Hepatocyte (in vitro differentiated cells): Measurements from ENCODE around the gene ASPSCR1. TPM values are rescaled to one million over a fixed set of nuclear protein-coding genes. Genes with fewer than 3 reads are reported as not detected.

Experiments
- DNase-seq: peaks from one replicate; pipeline ENCODE4 v3.0.0-alpha.2; 2016; ENCODE audit warnings: low spot score
- H2AFZ ChIP-seq: fragments of 200-600 bp; sonication (generic); 2 replicates; pipeline ENCODE4 v1.6.0; 2016; ENCODE audit warnings: antibody characterized with exemption, mild to moderate bottlenecking
- H3K27ac ChIP-seq: fragments of 200-600 bp; sonication (generic); 2 replicates; pipeline ENCODE4 v1.5.1; 2016; ENCODE audit warnings: mild to moderate bottlenecking
- H3K27me3 ChIP-seq: fragments of 200-600 bp; sonication (generic); 2 replicates; pipeline ENCODE4 v1.6.1; 2016
- H3K36me3 ChIP-seq: fragments of 200-600 bp; sonication (generic); replicated peaks from 2 replicates; pipeline ENCODE4 v1.5.1; 2016; ENCODE audit warnings: low read depth; ENCODE audit not compliant: insufficient read depth
- H3K4me1 ChIP-seq: fragments of 200-600 bp; sonication (generic); 2 replicates; pipeline ENCODE4 v1.5.1; 2016; ENCODE audit warnings: mild to moderate bottlenecking, moderate library complexity; ENCODE audit not compliant: insufficient read depth
- H3K4me2 ChIP-seq: fragments of 200-600 bp; sonication (generic); 2 replicates; pipeline ENCODE4 v1.6.0; 2016
- H3K4me3 ChIP-seq: fragments of 200-600 bp; sonication (generic); 2 replicates; pipeline ENCODE4 v1.5.1; 2016; ENCODE audit warnings: mild to moderate bottlenecking
- H3K79me2 ChIP-seq: fragments of 200-600 bp; sonication (generic); 2 replicates; pipeline ENCODE4 v1.6.0; 2017; ENCODE audit warnings: mild to moderate bottlenecking
- H3K9me2 ChIP-seq: fragments of 200-600 bp; sonication (generic); replicated peaks from 2 replicates; pipeline ENCODE4 v1.6.0; 2017; ENCODE audit warnings: mild to moderate bottlenecking; ENCODE audit not compliant: insufficient read depth
- H3K9me3 ChIP-seq: fragments of 200-600 bp; sonication (generic); 2 replicates; pipeline ENCODE4 v1.5.1; 2016; ENCODE audit warnings: low read depth, mild to moderate bottlenecking
- H4K20me1 ChIP-seq: fragments of 200-600 bp; sonication (generic); 2 replicates; pipeline ENCODE4 v1.6.0; 2016; ENCODE audit warnings: mild to moderate bottlenecking; ENCODE audit not compliant: insufficient read depth, poor library complexity, severe bottlenecking
- EZH2 ChIP-seq: fragments of 200-600 bp; sonication (generic); IDR thresholded peaks from 2 replicates; pipeline ENCODE4 v1.6.1; 2016; ENCODE audit warnings: antibody characterized with exemption, mild to moderate bottlenecking, borderline replicate concordance
- EZH2phosphoT487 ChIP-seq: fragments of 200-600 bp; sonication (generic); IDR thresholded peaks from one replicate; pipeline ENCODE4 v1.6.1; 2018; ENCODE audit warnings: antibody characterized with exemption, mild to moderate bottlenecking, low read depth, moderate library complexity; ENCODE audit not compliant: unreplicated experiment, severe bottlenecking
- WGBS: methylation state at CpG from one replicate; pipeline ENCODE4 v1.1.6; 2016; ENCODE audit warnings: low lambda C conversion rate; ENCODE audit errors: missing lambda C conversion rate; 5-methylcytosine and 5-hydroxymethylcytosine counted together
- polyA plus RNA-seq: library from polyadenylated mRNA; unstranded; fragments of >200 nt; fragmentation: Nextera tagmentation; extraction: Ambion mirVana; gene quantifications from 2 replicates; pipeline ENCODE4 v1.2.1, GENCODE V29; 2016
- total RNA-seq: library from RNA; depleted of rRNA; stranded (reverse); fragments of >200 nt; gene quantifications from 2 replicates; pipeline ENCODE4 v1.2.3, GENCODE V29; 2014
- TF ChIP-seq, protein P1 (sequence below): fragments of 200-600 bp; sonication (generic); IDR thresholded peaks from 2 replicates; pipeline ENCODE4 v1.5.1; 2016; ENCODE audit warnings: antibody characterized with exemption, mild to moderate bottlenecking; ENCODE audit not compliant: poor library complexity

Gene ASPSCR1
- total and polyA plus RNA-seq, 2 experiments from 2014 or later, result 28.4 to 45.9 TPM

DNA sequence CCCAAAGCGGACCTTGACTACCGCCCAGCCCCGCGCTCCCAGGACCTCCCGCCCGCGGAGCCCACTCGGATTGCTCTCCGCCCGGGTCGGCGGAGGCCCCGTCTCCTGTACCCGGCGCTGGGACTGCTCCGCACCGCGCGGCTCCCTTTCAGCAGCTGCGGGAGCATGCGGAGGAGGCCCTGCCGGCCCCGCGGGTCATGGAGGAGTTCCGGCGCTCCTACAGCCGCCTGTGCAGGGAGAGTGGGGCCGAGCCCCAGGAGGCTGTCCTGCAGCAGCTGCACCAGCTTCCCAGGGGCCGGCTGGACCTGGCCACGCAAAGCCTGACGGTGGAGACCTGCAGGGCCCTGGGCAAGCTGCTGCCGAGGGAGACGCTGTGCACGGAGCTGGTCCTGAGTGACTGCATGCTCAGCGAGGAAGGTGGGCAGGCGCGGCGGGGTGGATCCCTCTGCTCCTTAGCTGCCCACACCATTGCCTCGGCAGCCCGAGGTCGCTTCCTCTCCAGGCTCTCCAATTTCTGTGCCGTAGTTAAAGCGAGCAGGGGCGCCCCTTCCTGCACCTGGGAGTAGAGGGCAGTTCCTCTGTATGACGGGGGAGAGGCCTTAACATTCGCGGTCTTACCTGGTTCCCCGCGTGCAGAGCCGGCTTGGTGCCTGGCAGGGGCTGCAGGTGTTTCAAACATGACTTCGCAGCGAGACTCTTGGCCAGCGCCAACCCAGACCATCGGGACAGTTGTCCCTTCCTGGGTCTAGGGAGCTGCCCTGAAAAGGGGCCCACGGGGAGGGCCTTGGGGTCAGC lies 46.2 kb downstream of the ASPSCR1 start:
- Histone ChIP-seq H3K36me3 (no peaks in the 10 kb centered on the region), H3K4me2 (peak overlapping the region; percentile 88), H3K27ac (no peak overlapping the region), H2AFZ (peak overlapping the region; percentile 41), H3K9me2 (no peaks in the 10 kb centered on the region), H3K79me2 (peaks cover 11% of the 10 kb centered on the region), H3K4me1 (peaks cover 19% of the 10 kb centered on the region), H3K4me3 (peak overlapping the region; percentile 30), H3K27me3 (no peaks in the 10 kb centered on the region), H3K9me3 (no peaks in the 10 kb centered on the region), H4K20me1 (no peaks in the 10 kb centered on the region)
- DNase-seq, result peak; percentile 55
- 11% methylated on average over 47 of the region's 55 CpGs for WGBS
- TF ChIP-seq EZH2phosphoT487 (no peak), EZH2 (no peak)
- TF ChIP-seq, protein P1, sequence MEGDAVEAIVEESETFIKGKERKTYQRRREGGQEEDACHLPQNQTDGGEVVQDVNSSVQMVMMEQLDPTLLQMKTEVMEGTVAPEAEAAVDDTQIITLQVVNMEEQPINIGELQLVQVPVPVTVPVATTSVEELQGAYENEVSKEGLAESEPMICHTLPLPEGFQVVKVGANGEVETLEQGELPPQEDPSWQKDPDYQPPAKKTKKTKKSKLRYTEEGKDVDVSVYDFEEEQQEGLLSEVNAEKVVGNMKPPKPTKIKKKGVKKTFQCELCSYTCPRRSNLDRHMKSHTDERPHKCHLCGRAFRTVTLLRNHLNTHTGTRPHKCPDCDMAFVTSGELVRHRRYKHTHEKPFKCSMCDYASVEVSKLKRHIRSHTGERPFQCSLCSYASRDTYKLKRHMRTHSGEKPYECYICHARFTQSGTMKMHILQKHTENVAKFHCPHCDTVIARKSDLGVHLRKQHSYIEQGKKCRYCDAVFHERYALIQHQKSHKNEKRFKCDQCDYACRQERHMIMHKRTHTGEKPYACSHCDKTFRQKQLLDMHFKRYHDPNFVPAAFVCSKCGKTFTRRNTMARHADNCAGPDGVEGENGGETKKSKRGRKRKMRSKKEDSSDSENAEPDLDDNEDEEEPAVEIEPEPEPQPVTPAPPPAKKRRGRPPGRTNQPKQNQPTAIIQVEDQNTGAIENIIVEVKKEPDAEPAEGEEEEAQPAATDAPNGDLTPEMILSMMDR, result no peak

DNA sequence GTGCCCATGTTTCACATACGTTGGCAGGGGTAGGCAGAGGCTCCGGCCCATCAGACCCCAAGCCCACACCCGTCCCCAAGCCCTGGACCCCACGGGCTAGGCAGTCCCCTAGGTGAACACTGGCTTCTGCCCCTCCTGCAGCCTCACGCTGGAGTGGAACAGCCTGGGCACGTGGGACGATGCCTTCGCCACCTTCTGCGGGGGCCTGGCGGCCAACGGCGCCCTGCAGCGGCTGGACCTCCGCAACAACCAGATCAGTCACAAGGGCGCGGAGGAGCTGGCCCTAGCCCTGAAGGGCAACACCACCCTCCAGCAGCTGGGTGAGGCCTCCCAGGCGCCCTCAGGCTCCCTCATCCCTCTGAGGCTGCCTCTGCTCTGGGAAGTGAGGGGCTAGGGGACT lies 47.4 kb downstream of the ASPSCR1 start:
- Histone ChIP-seq H3K36me3 (no peaks in the 10 kb centered on the region), H2AFZ (no peak overlapping the region), H3K4me3 (no peak overlapping the region), H3K27ac (no peak overlapping the region), H3K79me2 (peaks cover 11% of the 10 kb centered on the region), H3K9me2 (no peaks in the 10 kb centered on the region), H3K9me3 (no peaks in the 10 kb centered on the region), H3K4me1 (peaks cover 19% of the 10 kb centered on the region), H3K4me2 (no peak overlapping the region), H4K20me1 (no peaks in the 10 kb centered on the region), H3K27me3 (no peaks in the 10 kb centered on the region)
- no peak for DNase-seq
- no peak for TF ChIP-seq EZH2
- TF ChIP-seq EZH2phosphoT487, result no peak
- TF ChIP-seq, protein P1, result no peak
- 96% methylated on average over 17 of the region's 17 CpGs for WGBS

DNA sequence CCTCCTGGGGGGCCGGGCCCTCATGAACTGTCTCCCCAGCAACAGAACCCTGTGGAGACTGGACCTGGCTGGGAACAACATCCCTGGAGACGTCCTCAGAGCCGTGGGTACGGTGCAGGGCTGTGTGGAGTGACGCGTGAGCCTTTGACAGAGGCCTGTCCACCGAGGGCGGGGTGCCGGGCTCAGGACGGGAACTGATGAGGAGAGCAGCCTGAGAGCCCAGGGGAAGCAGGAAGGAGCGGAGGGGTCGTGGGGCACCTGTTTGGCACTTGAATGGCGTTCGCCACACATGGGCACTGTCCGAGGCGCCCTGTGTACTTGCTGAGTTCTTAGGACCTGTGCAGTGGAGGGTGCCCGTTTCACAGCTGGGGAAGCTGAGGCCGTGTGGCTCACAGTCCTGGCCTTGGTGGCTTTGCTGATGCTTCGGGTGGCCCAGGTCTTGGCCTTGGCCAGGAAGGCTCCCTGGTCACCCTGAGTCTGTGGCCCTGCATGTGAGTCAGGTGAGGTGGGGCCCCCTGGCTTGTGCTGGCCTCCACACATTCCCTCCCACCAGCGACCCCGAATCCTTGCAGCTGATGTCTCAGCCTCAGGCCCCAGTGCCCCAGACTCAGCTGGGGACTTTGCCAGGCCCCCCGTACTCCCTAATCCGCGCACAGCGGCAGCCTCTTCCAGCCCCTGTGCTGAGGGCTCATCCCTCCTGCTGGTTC lies 48.1 kb downstream of the ASPSCR1 start:
- 97% methylated on average over 25 of the region's 25 CpGs for WGBS

More for the DNA sequence above, 48.1 kb downstream of the ASPSCR1 start:
- no peaks in the 10 kb centered on the region for H4K20me1 ChIP-seq
- H3K79me2 ChIP-seq, result peaks cover 11% of the 10 kb centered on the region
- no peak overlapping the region for H3K4me3 ChIP-seq
- DNase-seq, result no peak
- no peak overlapping the region for H3K4me2 ChIP-seq
- H2AFZ ChIP-seq, result no peak overlapping the region
- no peaks in the 10 kb centered on the region for H3K36me3 ChIP-seq
- TF ChIP-seq EZH2phosphoT487 (no peak), EZH2 (no peak)
- TF ChIP-seq, protein P1, result no peak
- no peak overlapping the region for H3K27ac ChIP-seq
- peaks cover 24% of the 10 kb centered on the region for H3K4me1 ChIP-seq
- H3K9me3 ChIP-seq, result no peaks in the 10 kb centered on the region
- H3K27me3 ChIP-seq, result no peaks in the 10 kb centered on the region
- no peaks in the 10 kb centered on the region for H3K9me2 ChIP-seq
